Measurements from ENCODE around the gene APC2. TPM values are rescaled to one million over a fixed set of nuclear protein-coding genes. Genes with fewer than 3 reads are reported as not detected.

APC2 gene
- total RNA-seq, 1 experiment from 2014 or later = 15.4 TPM

DNA sequence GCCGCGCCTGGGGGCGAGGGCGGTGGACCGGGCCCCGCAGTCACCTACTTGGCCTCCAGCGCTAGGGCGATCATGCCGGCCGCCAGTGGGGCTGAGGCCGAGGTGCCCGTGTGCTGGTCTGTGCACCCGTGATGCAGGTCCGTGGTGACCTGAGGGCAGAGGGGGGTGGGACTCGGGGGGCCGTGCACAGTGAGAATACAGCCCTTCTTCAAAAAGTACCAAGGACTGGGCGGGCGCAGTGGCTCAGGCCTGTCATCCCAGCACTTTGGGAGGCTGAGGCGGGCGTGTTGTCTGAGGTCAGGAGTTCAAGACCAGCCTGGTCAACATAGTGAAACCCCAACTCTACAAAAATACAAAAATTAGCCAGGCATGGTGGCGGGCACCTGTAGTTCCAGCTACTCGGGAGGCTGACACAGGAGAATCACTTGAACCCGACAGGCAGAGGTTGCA, 34.1 kb downstream of the APC2 start:
- in situ Hi-C loops (cut with HindIII; ENCODE audit: low sequenced_read_pairs) = no loop called here
- no peak for DNase-seq (ENCODE audit: low spot score)

DNA sequence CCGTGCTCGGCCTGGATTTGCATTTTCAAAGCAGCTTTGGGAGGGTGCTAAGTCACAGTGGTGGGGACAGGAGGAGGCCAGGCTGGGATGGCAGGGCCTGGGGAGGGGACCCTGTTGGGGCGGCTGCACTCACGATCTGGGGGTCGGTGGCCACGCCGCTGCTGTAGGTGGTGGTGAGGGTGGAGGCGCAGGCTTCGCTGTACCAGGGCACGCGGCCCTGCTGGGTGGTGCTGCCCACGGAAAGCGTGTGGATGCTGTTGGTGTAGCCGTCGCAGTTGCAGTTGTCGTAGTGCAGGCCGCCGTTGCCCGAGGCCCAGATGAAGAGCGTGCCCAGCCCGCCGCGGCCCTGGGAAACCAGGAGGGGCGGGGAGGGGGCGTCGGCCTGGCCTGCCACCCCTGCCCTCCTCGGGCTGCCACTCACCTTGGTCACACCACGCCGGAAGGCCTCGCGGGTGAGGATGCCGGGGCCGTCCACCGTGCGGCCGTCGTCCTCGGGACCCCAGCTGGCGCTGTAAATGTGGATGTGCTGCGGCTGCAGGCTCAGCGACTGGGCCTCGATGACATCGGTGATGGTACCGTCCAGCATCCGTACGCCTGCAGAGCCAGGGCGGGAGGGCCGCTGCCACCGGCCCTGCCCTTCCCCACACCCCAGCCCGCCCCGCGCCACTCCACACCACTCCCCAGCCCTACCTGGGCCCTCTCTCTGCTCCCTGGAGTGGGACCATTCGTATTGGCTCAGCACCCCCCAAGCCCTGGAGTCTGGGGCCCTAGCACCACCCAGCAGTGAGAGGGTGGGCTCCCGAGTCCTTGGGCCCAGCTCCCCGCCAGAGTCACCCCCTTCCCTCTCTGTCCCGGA, 37.0 kb downstream of the APC2 start:
- no peak for DNase-seq (ENCODE audit: low spot score)
- in situ Hi-C loops (cut with HindIII; ENCODE audit: low sequenced_read_pairs) = no loop called here

DNA sequence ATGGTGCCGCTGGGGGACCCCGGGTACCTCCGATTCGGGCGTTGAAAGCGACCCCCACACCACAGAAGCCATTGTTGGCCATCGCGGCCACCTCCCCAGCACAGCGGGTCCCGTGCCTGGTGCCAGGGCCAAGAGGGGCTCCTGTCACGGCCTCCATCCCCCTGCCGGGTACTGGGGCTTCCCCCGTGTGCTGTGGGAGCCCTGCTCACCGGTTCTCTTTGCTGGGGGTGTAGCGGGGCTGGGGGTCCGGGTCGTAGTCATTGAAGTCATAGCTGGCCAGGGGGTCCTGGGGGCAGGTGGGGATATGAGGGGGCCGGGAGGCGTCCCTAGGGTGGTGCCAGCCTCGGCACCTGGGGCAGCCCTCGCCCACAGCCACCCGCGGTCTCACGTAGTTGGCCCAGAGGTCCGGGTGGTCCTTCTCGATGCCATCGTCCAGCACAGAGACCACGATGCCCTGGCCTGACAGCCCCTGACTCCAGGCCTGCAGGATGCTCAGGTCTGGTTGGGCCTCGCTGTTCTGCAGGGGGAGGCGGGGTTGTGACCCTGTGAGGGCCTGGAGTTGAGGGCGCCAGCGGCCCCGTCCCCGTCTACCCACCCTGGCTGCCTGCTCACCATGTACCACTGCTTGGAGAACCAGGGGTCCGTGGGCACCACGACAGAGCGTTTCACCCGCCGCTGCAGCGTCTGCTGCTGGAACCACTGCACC, 37.8 kb downstream of the APC2 start:
- DNase-seq (ENCODE audit: low spot score) = no peak
- in situ Hi-C loops (cut with HindIII; ENCODE audit: low sequenced_read_pairs) = no loop called here

DNA sequence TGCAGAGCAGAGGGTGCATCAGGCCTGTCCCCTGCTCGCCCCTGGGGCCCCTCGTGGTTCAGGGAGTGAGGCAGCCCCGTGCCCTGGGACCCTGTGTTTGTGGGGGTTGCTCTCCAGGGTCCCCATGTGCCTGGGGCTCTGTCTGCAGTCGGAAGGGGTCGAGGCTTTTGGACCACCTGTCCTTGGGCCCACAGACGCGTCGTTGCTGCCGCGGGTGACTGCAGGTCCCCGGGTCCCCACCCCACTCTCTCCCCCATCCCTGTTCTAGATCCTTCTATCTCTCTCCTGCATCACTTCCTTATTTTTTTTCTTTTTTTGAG, 38.3 kb downstream of the APC2 start:
- in situ Hi-C loops (cut with HindIII; ENCODE audit: low sequenced_read_pairs) = no loop called here
- no peak for DNase-seq (ENCODE audit: low spot score)

GRCh38 chr19:1489463-1490310, 39.8 kb downstream of the APC2 start:
- no peak for DNase-seq (ENCODE audit: low spot score)
- in situ Hi-C loops (cut with HindIII; ENCODE audit: low sequenced_read_pairs) = no loop called here

- peak; percentile 100 for DNase-seq (ENCODE audit: low spot score)
- in situ Hi-C loops (cut with HindIII; ENCODE audit: low sequenced_read_pairs) = no loop called here
Measured at GRCh38 chr19:1490311-1491113, 40.6 kb downstream of the APC2 start, which contains the start of gene PCSK4. TSS of gene PCSK4 (minus strand) at chr19:1490350. CDS start at chr19:1490346, 4 bp downstream.

DNA sequence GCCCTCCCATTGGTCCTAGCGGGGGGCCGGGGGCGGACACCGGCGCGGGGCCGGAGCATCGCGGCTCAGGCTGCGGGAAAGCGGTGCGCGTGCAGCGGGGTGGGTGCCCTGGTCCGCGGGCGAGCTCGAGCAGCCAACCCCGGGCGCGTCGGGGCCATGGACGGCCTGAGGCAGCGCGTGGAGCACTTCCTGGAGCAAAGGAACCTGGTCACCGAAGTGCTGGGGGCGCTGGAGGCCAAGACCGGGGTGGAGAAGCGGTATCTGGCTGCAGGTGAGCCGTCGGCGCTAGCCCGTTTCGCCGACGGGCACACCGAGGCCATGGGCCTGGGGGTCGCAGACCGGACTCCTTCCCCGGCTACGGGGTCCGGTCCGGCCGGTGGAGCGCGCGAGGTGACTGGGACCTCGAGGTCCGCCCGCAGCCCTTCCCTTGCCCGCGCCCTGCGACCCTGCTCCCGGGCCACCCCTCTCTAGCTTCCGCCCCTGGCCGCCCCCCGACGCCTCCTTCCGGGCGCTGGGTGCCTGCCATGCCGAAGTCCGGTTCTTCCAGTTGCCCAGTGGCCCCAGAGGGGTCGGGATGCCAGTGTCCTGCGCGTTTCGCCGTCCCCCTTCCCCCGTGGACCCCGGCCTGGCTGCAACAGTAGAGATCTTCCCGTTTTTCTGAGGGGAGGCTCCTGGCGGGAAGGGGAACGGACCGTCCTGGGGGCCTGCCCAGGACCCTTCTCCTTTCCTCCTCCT, 41.4 kb downstream of the APC2 start, which contains the start of gene REEP6:
Gene REEP6 (plus strand): TSS at position 68 of the 735 bp plus-strand sequence. CDS start 89 bp downstream, at position 157.
- DNase-seq (ENCODE audit: low spot score) = no peak
- in situ Hi-C loops (cut with HindIII; ENCODE audit: low sequenced_read_pairs) = no loop called here

DNA sequence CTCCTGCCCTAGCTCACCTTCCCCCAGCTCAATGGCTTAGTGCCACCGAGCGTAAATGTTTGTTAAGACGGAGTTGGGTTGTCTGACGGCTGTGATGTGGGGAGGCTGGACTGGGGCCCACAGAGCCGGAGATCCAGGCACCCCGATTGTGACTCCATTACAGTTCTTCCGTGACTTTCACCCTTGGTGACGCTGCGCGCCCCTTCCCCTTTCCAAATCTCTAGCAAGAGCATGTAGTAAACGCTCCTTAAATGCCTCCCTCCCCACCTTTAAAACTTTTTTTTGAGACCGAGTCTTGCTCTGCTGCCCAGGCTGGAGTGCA, 41.9 kb downstream of the APC2 start:
- in situ Hi-C loops (cut with HindIII; ENCODE audit: low sequenced_read_pairs) = no loop called here
- peak; percentile 13 for DNase-seq (ENCODE audit: low spot score)

GRCh38 chr19:1492474-1493006, 42.6 kb downstream of the APC2 start:
- no peak for DNase-seq (ENCODE audit: low spot score)
- in situ Hi-C loops (cut with HindIII; ENCODE audit: low sequenced_read_pairs) = no loop called here

DNA sequence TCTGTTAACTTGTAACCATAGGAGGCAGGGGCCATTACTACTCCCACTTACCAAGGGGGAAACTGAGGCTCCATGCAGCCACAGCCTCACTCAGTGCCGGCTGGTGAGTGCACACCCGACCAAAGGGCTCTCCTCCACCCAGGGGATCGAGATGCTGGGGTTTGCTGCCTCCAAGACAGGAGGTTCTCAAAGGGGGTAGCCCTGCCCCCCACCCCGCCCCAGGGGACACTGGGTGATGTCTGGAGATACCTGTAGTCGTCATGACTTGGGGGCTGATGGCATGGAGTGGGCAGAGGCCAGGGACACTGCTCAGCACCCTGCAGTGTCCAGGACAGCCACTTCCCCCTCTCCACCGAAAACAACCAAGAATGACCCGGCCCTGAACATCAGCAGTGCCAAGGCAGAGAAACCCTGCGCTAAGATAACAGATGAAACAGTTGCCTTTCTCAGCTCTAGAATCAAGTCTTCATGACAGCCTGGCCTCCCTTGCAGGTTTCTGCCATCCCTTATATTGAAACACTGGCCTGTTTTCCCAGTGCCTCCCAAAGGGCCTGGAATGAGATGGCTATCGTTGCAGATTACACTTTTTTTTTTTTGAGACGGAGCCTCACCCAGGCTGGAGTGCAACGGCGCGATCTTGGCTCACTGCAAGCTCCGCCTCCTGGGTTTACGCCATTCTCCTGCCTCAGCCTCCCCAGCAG, 44.3 kb downstream of the APC2 start:
- in situ Hi-C loops (cut with HindIII; ENCODE audit: low sequenced_read_pairs) = no loop called here
- DNase-seq (ENCODE audit: low spot score) = no peak

GRCh38 chr19:1495051-1495798, 45.3 kb downstream of the APC2 start:
- in situ Hi-C loops (cut with HindIII; ENCODE audit: low sequenced_read_pairs) = no loop called here
- no peak for DNase-seq (ENCODE audit: low spot score)

- in situ Hi-C loops (cut with HindIII; ENCODE audit: low sequenced_read_pairs) = no loop called here
- DNase-seq (ENCODE audit: low spot score) = no peak
Measured at GRCh38 chr19:1495799-1496713, 46.1 kb downstream of the APC2 start.

- in situ Hi-C loops (cut with HindIII; ENCODE audit: low sequenced_read_pairs) = no loop called here
- no peak for DNase-seq (ENCODE audit: low spot score)
Measured at GRCh38 chr19:1496714-1497577, 47.0 kb downstream of the APC2 start.

GRCh38 chr19:1497578-1498235, 47.8 kb downstream of the APC2 start:
- no peak for DNase-seq (ENCODE audit: low spot score)
- in situ Hi-C loops (cut with HindIII; ENCODE audit: low sequenced_read_pairs) = no loop called here

All from G401 (cell line).